HG02852 (cell line): ENCODE measurements around the gene DUSP14.

Experiments
- ATAC-seq: cut with Tn5 transposase; IDR thresholded peaks from one replicate; pipeline ENCODE4 v1.9.1; 2021; ENCODE audit warnings: mild to moderate bottlenecking, moderate library complexity; ENCODE audit not compliant: unreplicated experiment

DUSP14 gene

GRCh38 chr17:37512442-37513068 lies 22.9 kb downstream of the DUSP14 start:
- ATAC-seq: no peak

DNA sequence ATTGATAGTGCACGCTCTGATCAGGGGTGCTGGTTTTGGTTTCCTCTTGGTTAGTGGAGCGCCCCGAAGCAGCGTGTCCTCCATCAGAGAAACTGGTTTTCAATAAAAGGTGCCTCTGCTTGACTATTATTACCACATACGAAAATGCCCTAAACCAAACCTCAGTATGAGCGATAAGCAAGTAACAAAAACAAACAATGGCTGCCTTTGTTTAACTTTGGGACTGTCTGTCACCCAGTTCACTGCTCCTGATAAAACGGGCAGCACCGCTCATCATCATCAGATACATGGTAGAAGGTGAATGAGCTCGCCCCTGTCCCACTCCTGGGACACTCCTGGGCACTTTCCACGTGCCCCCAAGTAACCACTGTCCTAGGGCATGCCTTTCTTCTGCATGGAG lies 24.0 kb downstream of the DUSP14 start:
- ATAC-seq: no peak

DNA sequence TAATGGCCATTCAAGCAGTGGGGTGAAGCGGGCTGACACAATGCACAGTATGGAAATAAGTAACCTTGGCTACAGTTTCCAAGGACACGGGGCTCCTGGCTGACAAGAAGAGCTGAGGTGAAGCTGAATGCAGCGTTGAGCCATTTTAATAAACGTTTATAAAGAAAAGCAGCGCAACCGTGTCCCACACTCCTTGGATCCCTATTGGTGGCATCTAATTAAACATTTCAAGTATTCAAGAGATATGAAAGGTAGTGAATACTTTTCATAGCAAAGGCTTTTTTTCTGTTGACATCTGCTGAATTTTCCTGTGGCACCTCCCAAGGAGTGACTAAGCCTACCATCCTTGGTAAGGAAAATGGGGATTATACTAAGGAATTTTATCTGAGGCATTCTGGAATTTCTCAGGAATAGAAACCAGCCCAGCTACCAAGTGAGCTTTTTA lies 26.5 kb downstream of the DUSP14 start:
- no peak for ATAC-seq

DNA sequence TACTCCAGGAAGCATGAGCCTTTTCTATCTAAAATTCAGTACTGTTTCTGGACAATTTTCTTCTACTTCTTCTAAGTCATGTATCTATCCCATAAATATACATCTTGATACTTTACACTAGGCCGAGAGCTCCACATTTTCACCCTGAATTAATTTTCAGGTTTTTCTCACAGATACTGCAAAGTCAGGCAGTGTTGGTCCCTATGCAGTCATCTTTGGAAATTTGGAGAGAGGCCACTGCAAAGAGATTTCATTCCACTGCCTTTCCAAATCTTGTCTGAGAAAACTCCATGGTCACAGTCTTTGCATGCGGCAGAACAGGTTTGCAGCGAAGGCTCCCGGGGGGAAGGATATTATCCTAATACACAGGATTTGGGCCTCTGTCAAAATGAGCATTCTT lies 28.2 kb downstream of the DUSP14 start:
- ATAC-seq: no peak

- ATAC-seq: no peak
Measured at GRCh38 chr17:37518826-37519225, 29.1 kb downstream of the DUSP14 start.

- ATAC-seq: no peak
Measured at GRCh38 chr17:37519251-37519985, 29.7 kb downstream of the DUSP14 start.

DNA sequence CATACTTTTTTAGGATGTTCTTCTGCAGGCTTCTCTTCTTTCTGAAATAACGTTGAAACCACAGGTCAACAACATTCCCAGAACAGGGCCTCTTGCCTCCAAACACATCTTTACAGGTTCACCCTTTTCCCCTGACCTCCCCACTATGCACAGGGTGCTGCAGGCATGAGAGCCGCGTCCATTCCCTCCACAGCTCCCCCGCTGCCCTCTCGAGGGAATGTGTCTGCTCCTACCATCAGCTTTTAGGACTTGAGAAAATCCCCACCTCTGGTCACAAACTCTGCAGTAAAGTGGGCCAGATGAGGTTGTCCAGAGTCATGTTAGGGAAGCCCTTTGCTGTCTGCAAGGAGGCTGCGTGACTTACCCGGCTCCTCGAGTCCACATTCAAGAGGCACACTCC lies 30.5 kb downstream of the DUSP14 start:
- no peak for ATAC-seq

GRCh38 chr17:37521821-37522220 lies 32.1 kb downstream of the DUSP14 start:
- no peak for ATAC-seq

DNA sequence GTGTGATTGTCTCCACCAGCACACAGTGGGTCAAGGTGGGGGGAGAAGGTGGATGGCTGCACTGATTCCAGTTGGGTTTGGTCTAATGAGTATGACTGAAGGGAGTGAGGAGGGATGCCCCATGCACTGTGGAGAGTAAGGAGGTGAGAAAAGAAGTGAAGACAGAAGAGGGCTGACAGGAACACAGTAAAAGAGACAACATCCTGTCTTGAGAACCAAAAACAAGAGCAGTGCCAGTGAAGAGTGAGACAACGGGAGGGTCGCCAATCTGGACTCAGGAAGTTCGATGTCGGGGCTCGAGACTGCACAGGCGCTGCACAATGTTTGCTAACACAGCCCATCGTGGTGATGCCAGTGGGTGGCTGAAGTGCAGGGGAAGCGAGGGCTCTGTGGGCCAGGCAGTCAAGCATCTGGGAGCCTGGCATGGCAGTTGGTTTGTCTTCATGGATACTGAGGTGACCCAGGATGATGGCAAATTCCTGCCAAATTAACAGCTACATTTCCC lies 34.1 kb downstream of the DUSP14 start:
- no peak for ATAC-seq

DNA sequence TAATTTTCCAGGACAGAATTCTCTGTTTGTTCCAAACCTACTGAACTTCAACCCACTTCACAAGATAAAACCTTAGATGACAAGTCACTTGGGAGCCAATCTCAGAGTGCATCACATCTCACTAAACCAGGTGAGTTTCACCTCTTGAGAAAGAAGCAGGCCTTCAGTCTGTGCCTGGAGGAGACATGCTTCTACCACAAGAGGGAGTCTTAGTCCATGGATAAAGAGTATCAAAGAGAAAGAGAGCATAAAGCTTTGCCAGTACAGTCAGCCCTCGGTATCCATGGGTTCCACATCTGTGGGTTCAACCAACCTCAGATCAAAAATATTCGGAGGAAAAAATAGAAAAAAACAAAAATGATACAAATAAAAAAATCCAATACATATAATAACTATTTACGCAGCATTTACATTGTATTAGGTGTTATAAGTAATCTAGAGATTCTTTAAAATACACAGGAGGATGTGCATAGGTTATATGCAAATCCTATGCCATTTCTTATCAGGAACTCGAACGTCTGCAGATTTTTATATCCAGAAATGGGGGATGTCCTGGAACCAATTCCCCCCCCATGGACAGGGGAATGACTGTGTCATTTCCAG lies 37.7 kb downstream of the DUSP14 start:
- ATAC-seq: no peak

DNA sequence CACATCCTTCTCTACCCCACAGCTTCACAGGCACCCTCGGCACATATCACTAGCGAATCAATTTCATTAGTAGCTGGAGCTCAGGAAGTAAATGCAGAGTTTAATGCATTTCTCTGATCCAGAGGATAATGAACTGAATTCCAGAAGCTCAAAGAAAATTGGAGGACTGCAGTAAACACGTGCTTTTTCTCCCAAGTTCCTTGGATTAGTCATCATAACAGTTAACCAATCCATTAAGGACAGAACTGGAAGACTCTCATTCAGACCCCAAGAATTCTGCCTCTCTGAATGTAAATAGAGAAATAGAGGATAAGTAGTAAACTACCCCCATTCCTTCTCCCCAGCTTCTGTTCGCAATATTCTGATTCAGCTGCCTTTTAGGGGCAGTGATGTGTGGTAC lies 40.7 kb downstream of the DUSP14 start:
- ATAC-seq: no peak

DNA sequence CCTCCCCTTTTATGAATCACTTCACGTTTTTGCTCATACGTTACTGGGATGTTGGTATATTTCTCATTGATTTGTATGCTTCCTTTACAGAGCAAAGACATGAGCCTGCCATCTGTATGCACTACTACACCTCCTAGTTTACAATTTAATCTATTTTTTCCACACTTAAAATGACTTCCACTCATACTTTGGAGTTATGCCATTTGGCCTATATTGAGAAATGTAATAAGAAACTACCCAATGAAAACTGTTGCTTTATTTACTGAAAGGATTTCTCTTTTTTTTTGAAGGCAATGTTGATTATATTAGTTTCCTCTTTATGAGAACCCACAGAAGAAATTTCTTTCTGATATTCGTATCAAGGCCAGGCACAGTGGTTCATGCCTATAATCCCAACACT lies 43.1 kb downstream of the DUSP14 start:
- no peak for ATAC-seq

GRCh38 chr17:37535906-37536305 lies 46.2 kb downstream of the DUSP14 start:
- ATAC-seq: no peak

- ATAC-seq: no peak
Measured at GRCh38 chr17:37538981-37539659, 49.4 kb downstream of the DUSP14 start.

GRCh38 chr17:37541880-37542660 lies 52.4 kb downstream of the DUSP14 start:
- ATAC-seq: no peak

DNA sequence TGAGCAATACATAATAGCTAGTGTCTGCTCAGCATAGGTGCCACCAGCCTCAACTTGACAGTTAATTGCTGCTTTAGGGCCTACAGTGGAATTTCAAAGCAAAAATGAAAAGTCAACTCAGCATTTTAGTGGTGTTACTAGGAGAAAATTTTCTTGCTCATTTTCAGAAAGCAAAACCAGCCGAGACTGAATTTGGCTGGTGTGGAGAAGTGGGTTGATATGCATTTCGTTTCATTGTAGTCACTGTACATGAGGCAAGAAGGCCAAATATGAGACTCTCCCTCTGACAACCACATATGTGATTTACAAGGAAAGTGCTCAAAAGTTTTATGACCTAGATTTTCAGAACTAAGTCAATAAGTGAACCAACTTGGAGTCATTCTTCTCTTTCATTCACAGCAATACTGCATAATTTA lies 54.0 kb downstream of the DUSP14 start:
- ATAC-seq: no peak

DNA sequence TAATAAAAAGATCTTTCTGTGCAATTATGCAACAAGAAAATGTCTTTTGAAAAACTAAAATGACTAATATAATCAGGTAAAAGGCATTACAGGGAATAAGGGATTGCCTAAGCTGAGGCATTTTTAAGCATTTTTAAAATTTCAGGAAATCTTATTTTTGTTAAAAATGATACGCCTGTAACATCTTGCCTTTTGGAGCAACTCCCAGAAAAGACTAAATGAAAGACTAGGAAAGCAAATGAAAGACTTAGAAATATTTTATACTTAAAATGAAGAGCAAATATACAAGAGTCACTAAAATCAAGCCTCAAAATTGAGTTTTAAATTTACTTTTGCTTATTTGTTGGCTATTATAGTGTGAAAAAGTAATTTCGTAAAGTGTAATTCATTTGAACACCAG lies 55.8 kb downstream of the DUSP14 start:
- no peak for ATAC-seq

DNA sequence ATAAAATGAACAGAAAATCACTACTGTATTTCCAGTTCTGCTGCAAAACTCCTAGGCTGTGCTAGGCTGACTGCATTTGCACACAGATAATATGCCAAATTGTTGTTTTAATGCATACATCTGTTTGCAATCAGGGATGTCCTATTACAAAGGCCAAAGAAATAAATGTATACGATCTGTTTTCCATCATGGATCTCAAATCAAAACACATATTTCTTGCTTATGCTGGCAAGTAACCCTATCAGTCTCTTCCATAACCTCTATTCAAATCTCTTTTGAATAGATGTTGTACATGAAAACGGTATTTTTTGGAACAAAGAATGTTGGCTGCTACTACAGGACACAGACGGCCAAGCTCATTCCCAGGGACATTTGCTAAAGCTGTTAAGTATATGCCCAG lies 56.6 kb downstream of the DUSP14 start:
- ATAC-seq: no peak

GRCh38 chr17:37547986-37548385 lies 58.3 kb downstream of the DUSP14 start:
- no peak for ATAC-seq

- ATAC-seq: no peak
Measured at GRCh38 chr17:37551788-37552187, 62.1 kb downstream of the DUSP14 start.
